Mesendoderm (in vitro differentiated cells): ENCODE measurements around the gene VSNL1.

Experiments
- DNase-seq: peaks from one replicate; pipeline ENCODE4 v3.0.0; 2013
- H2AK5ac ChIP-seq: 2 replicates; pipeline ENCODE4 v1.6.1; 2013; ENCODE audit warnings: low read length, inconsistent platforms
- H2BK120ac ChIP-seq: 2 replicates; pipeline ENCODE4 v1.6.1; 2013; ENCODE audit warnings: low read depth, mild to moderate bottlenecking, low read length, moderate library complexity, mixed read lengths
- H2BK15ac ChIP-seq: replicated peaks from 2 replicates; pipeline ENCODE4 v1.6.1; 2013; ENCODE audit warnings: low read depth, mild to moderate bottlenecking, moderate library complexity
- H2BK5ac ChIP-seq: 2 replicates; pipeline ENCODE4 v1.6.1; 2013; ENCODE audit warnings: low read length, inconsistent platforms
- H3K18ac ChIP-seq: 2 replicates; pipeline ENCODE4 v1.6.1; 2013; ENCODE audit warnings: mild to moderate bottlenecking, low read length, mixed read lengths
- H3K23ac ChIP-seq: one replicate; pipeline ENCODE4 v1.6.1; 2013; ENCODE audit warnings: low read length
- H3K27ac ChIP-seq: 2 replicates; pipeline ENCODE4 v1.5.1; 2013; ENCODE audit warnings: low read depth, mild to moderate bottlenecking, inconsistent platforms, low read length, moderate library complexity
- H3K27me3 ChIP-seq: 2 replicates; pipeline ENCODE4 v1.6.1; 2013; ENCODE audit warnings: low read length, control low read depth, mild to moderate bottlenecking, inconsistent platforms; ENCODE audit not compliant: insufficient read depth, poor library complexity
- H3K36me3 ChIP-seq: 2 replicates; pipeline ENCODE4 v1.6.1; 2013; ENCODE audit warnings: low read length, inconsistent platforms; ENCODE audit not compliant: control insufficient read depth, insufficient read depth
- H3K4ac ChIP-seq: one replicate; pipeline ENCODE4 v1.6.1; 2013; ENCODE audit warnings: low read depth, mild to moderate bottlenecking, low read length, moderate library complexity
- H3K4me1 ChIP-seq: 2 replicates; pipeline ENCODE4 v1.6.1; 2013; ENCODE audit warnings: low read depth, low read length, inconsistent platforms; ENCODE audit not compliant: control insufficient read depth
- H3K4me2 ChIP-seq: 2 replicates; pipeline ENCODE4 v1.6.1; 2013; ENCODE audit warnings: low read length
- H3K4me3 ChIP-seq: 2 replicates; pipeline ENCODE4 v1.5.1; 2013; ENCODE audit warnings: mild to moderate bottlenecking, low read length
- H3K56ac ChIP-seq: one replicate; pipeline ENCODE4 v1.6.1; 2013; ENCODE audit warnings: low read length
- H3K79me1 ChIP-seq: 2 replicates; pipeline ENCODE4 v1.6.1; 2013; ENCODE audit warnings: low read length, inconsistent platforms
- H3K79me2 ChIP-seq: 2 replicates; pipeline ENCODE4 v1.6.1; 2013; ENCODE audit warnings: mild to moderate bottlenecking, low read length; ENCODE audit not compliant: control insufficient read depth, insufficient read depth
- H3K9ac ChIP-seq: 2 replicates; pipeline ENCODE4 v1.6.1; 2013; ENCODE audit warnings: low read length, inconsistent platforms
- H4K5ac ChIP-seq: one replicate; pipeline ENCODE4 v1.6.1; 2013; ENCODE audit warnings: low read length
- H4K8ac ChIP-seq: one replicate; pipeline ENCODE4 v1.6.1; 2013; ENCODE audit warnings: low read depth, mild to moderate bottlenecking, control low read depth, low read length, moderate library complexity
- WGBS: extraction: QIAGEN DNeasy Blood & Tissue Kit; methylation state at CpG from one replicate; pipeline ENCODE4 v1.1.7; 2013; ENCODE audit warnings: low lambda C conversion rate, missing lambda C conversion rate; ENCODE audit not compliant: insufficient coverage; ENCODE audit errors: extremely low coverage; 5-methylcytosine and 5-hydroxymethylcytosine counted together

Gene VSNL1

GRCh38 chr2:17643031-17643615, 102.6 kb downstream of the VSNL1 start:
- Histone ChIP-seq H3K4me3 (no peak overlapping the region), H4K5ac (no peak overlapping the region)

GRCh38 chr2:17644997-17645720, 104.7 kb downstream of the VSNL1 start:
- H3K36me3 ChIP-seq = no peaks in the 10 kb centered on the region
- H2BK15ac ChIP-seq = no peak overlapping the region
- H2AK5ac ChIP-seq = no peak overlapping the region
- no peak overlapping the region for H3K23ac ChIP-seq
- no peak overlapping the region for H3K56ac ChIP-seq
- no peak overlapping the region for H3K18ac ChIP-seq
- no peaks in the 10 kb centered on the region for H3K79me2 ChIP-seq
- no peak overlapping the region for H3K27ac ChIP-seq
- no peak for DNase-seq
- no peak overlapping the region for H3K4me2 ChIP-seq
- no peaks in the 10 kb centered on the region for H3K79me1 ChIP-seq
- no peak overlapping the region for H2BK120ac ChIP-seq
- H3K4me1 ChIP-seq = no peaks in the 10 kb centered on the region
- no peak overlapping the region for H3K9ac ChIP-seq
- no peak overlapping the region for H4K8ac ChIP-seq
- no peak overlapping the region for H3K4ac ChIP-seq
- H3K4me3 ChIP-seq = no peak overlapping the region
- no CpG with 5 or more reads among the region's 4 CpGs for WGBS
- H3K27me3 ChIP-seq = no peaks in the 10 kb centered on the region
- no peak overlapping the region for H2BK5ac ChIP-seq
- no peak overlapping the region for H4K5ac ChIP-seq

More at GRCh38 chr2:17643031-17643615, 102.6 kb downstream of the VSNL1 start:
- Histone ChIP-seq H3K4me1 (no peaks in the 10 kb centered on the region), H2BK5ac (no peak overlapping the region), H3K4ac (no peak overlapping the region), H3K56ac (no peak overlapping the region), H3K4me2 (no peak overlapping the region), H2BK120ac (no peak overlapping the region), H3K36me3 (no peaks in the 10 kb centered on the region), H3K79me1 (no peaks in the 10 kb centered on the region), H3K27ac (no peak overlapping the region), H2BK15ac (no peak overlapping the region), H4K8ac (no peak overlapping the region), H2AK5ac (no peak overlapping the region), H3K27me3 (no peaks in the 10 kb centered on the region), H3K9ac (no peak overlapping the region), H3K79me2 (no peaks in the 10 kb centered on the region), H3K23ac (no peak overlapping the region), H3K18ac (no peak overlapping the region)
- DNase-seq = peak; percentile 85
- no CpG with 5 or more reads among the region's 6 CpGs for WGBS

DNA sequence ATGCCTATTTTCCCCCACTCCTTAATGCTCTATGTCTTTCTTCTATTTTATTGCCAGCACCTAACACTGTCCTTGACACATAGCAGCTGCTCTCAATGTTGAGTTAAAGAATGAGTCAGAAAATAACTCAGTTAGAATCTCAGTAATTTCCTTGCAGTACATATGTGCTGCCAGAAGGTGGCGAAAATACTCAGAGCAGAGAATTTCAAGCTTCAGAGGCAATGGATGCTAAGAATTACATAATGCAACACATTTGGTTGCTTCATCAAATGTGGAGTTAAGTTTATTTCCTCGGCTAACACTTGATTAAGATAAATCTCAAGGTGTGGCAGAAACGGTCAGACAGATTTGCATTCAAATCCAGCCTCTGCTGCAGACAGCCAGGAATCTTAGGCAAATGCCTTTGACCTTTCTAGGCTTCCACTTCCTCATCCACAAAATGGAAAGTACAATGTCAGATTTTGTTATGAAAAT, 105.6 kb downstream of the VSNL1 start:
- no peak overlapping the region for H3K27ac ChIP-seq
- H2BK15ac ChIP-seq = no peak overlapping the region
- no peak overlapping the region for H3K4ac ChIP-seq
- peak; percentile 81 for DNase-seq
- no peak overlapping the region for H3K4me3 ChIP-seq
- no peaks in the 10 kb centered on the region for H3K4me1 ChIP-seq
- no peak overlapping the region for H3K9ac ChIP-seq
- no peak overlapping the region for H3K56ac ChIP-seq
- H4K8ac ChIP-seq = no peak overlapping the region
- H3K79me2 ChIP-seq = no peaks in the 10 kb centered on the region
- H2AK5ac ChIP-seq = no peak overlapping the region
- H4K5ac ChIP-seq = no peak overlapping the region
- H3K27me3 ChIP-seq = no peaks in the 10 kb centered on the region
- H3K4me2 ChIP-seq = no peak overlapping the region
- H3K36me3 ChIP-seq = no peaks in the 10 kb centered on the region
- WGBS = no CpG with 5 or more reads among the region's 3 CpGs
- no peak overlapping the region for H3K18ac ChIP-seq
- H3K79me1 ChIP-seq = no peaks in the 10 kb centered on the region
- H3K23ac ChIP-seq = no peak overlapping the region
- no peak overlapping the region for H2BK5ac ChIP-seq
- H2BK120ac ChIP-seq = no peak overlapping the region

DNA sequence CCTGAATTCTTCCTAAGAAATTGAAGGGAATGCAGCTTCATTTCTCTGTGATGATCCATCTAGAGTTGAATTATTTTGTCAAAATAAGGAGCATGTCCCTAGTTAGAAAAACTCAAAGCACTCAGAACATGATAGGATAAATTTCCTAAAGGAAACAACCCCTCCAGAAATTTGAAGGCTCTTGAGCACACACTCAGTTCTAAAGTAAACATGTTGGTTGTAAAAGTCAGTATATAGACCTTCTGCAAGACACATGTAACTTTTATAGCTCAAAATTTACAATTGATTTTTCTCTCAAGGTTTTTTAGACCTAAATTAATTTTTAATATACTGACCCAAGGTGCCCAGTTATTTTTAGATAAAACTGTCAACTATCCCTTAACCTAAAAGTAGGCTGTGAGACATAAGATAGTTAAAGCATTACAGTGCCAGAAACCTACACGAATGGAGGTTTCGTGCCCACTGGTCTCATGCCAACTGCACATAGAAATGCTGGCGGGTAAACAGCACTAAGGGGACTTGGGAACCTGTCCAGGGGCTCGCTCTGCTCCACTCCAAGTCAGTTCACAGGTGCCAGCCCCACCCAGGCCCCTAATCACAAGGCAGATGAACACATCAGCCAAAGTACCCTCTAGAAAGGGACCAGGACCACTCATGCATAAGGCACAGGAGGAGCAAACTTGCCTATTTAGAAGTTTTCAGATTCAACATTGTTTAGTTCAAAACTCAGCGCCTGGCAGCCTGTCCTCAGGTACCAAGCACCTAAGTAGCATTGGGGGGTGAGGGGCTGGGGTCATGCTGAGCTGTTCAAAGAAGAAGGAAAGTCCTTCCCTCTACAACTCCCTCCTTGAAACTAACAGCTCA, 106.6 kb downstream of the VSNL1 start:
- DNase-seq = no peak
- Histone ChIP-seq H2BK120ac (no peak overlapping the region), H4K8ac (no peak overlapping the region), H3K79me1 (no peaks in the 10 kb centered on the region), H3K36me3 (no peaks in the 10 kb centered on the region), H2AK5ac (no peak overlapping the region), H3K56ac (no peak overlapping the region), H3K23ac (no peak overlapping the region), H4K5ac (no peak overlapping the region), H2BK5ac (no peak overlapping the region), H3K4me1 (no peaks in the 10 kb centered on the region), H3K27ac (no peak overlapping the region), H2BK15ac (no peak overlapping the region), H3K18ac (no peak overlapping the region), H3K27me3 (no peaks in the 10 kb centered on the region), H3K79me2 (no peaks in the 10 kb centered on the region), H3K4me3 (no peak overlapping the region), H3K4ac (no peak overlapping the region), H3K4me2 (no peak overlapping the region), H3K9ac (no peak overlapping the region)
- WGBS = no CpG with 5 or more reads among the region's 5 CpGs

DNA sequence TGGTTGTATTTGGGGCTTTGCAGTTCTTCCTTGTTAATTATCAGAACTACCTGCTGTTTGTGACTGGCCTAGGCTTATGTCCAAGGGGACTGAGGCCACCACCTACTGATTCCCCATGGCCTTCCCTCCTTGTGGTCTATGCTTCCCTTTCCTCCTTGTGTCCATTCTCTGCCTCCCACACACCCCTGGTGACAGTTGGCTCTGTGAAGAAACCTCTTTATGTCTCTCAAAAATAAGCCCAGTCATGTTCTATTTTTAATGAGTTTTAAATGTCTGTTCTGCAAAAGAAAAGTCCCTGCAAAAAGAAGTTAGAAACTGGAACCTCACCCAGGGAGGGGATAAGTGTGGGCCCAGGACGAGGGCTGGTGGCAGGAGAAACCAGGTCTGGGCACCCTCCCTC, 108.1 kb downstream of the VSNL1 start:
- Histone ChIP-seq H3K4me3 (no peak overlapping the region), H2AK5ac (no peak overlapping the region), H2BK5ac (no peak overlapping the region), H3K79me1 (no peaks in the 10 kb centered on the region), H3K27ac (no peak overlapping the region), H3K18ac (no peak overlapping the region), H2BK15ac (no peak overlapping the region), H4K5ac (no peak overlapping the region), H3K36me3 (no peaks in the 10 kb centered on the region), H4K8ac (no peak overlapping the region), H3K4ac (no peak overlapping the region), H3K27me3 (no peaks in the 10 kb centered on the region), H3K23ac (no peak overlapping the region), H3K56ac (no peak overlapping the region), H3K79me2 (no peaks in the 10 kb centered on the region), H3K4me1 (no peaks in the 10 kb centered on the region), H3K9ac (no peak overlapping the region), H3K4me2 (no peak overlapping the region), H2BK120ac (no peak overlapping the region)
- no peak for DNase-seq
- no CpG with 5 or more reads among the region's 1 CpG for WGBS
